G401.6 (cell line): Measurements from ENCODE around the gene ITGBL1.

Experiments used
- FAIRE-seq: peaks from 2 replicates; lab custom pipeline; 2012; peaks lifted over from hg19 to GRCh38; lab: Jason Lieb, UNC

Gene ITGBL1

GRCh38 chr13:101569807-101570206, 117.3 kb downstream of the ITGBL1 start:
- FAIRE-seq, result no peak

GRCh38 chr13:101570410-101570809, 117.9 kb downstream of the ITGBL1 start:
- FAIRE-seq, result no peak

DNA sequence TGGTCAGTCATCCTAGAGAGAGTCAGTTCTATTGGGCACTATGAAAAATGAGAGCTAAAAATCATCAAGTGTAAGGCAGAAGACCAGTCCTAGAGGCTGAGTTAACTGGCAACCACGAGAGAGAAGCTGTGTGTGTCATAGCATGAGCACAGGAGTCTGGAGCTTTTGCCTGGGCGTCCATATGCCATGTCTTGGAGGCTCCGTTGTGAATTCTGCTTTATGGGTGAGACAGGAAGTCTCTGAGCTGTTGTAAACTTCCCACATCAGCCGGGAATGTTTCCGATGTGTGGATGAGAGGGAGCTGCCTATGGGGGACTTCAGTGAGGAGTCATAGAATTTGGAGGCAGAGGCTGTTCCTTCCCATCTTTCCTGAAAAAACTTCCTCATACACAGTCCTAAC, 120.0 kb downstream of the ITGBL1 start:
- no peak for FAIRE-seq

- FAIRE-seq, result no peak
Measured at GRCh38 chr13:101575581-101575980, 123.1 kb downstream of the ITGBL1 start.

DNA sequence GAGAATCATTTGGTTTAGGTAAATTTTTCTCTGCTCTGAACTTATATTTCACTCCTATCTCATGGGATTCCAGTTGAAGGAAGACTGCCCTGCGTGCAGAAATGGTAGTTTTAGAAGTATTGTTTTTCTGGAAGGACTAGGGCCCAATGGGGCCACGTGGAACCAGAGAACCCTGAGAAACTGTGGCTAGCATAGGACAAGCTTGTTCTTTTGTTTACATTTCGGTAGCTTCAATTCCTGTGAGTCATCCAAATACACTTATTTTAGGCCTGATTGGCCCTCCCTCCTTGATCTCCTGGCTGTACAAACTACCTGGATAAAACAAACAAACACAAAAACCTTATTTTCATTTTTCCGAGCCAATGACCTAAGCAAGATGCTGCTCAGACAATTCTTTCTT, 124.0 kb downstream of the ITGBL1 start:
- no peak for FAIRE-seq

- FAIRE-seq, result no peak
Measured at GRCh38 chr13:101576977-101577376, 124.5 kb downstream of the ITGBL1 start.

DNA sequence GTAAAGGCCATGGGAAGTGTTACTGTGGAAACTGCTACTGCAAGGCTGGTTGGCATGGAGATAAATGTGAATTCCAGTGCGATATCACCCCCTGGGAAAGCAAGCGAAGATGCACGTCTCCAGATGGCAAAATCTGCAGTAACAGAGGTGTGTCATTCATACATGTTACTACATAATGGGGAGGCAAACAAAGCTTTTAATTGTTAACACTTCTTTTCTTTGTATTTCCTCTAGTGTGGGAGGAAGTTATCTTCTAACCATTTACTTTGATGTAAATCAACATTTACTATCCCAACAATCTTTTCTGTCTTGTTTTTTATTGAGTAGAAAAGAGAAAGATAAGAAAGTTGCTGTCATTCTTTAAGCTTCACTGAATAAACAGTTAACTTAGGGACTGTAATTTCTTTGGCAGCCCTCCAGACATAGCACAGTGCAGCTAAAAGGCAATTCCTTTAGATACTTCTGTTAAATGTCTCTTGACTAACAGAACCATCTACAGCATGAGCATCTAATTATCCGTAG, 126.9 kb downstream of the ITGBL1 start:
- no peak for FAIRE-seq

DNA sequence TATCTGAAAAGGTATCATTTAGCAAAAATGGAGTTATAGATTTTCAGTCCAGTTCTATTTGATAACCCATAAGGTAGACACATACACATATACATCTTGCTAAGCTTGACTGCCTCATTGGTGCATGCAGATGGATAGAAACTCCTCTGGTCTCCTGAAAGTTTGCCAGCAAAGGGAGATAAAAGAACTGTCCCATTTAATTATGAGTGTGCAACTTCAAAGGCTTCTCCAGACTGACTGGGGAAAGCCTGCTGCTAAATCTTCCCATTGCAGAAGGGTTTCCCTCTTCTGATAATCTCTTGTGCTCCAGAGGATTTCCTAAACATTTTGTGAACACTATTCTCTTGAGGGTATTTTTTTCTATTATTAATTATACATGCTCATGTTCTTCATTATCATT, 131.9 kb downstream of the ITGBL1 start:
- no peak for FAIRE-seq

DNA sequence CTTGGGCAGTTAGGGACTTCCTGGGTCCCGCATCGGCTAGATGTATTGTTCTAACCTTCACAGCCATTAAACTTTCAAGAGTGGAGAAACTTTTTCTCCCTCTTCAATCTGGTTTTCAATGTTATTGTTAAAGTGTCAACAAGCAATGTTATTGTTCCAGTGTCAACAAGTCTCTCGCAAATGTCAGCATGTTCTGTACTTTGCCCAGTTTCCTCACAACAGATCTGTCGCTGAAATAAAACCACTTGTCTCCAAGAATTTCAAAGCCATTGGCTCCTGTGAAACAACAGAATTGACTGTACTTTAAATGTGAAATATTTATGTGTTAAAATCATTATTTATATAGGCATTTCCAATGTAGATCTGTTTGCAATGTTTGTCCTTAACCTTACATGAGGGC, 138.0 kb downstream of the ITGBL1 start:
- no peak for FAIRE-seq

- no peak for FAIRE-seq
Measured at GRCh38 chr13:101594936-101595335, 142.5 kb downstream of the ITGBL1 start.

DNA sequence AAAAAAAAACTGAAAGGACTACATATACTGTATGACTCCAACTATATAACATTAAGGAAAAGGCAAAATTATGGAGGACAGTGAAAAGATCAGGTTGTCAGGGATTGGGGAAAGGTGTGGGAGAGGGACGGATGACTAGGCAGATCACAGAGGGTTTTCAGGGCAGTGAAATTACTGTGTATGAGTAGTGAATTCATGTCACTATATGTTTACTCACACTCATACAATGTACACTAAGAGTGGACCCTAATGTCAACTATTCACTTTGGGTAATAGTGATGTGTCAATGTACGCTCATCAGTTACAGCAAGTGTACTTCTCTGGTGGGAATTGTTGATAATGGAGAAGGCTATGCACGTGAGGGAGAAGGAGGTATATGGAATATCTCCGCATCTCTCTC, 144.3 kb downstream of the ITGBL1 start:
- FAIRE-seq, result no peak

GRCh38 chr13:101611491-101612475, 159.3 kb downstream of the ITGBL1 start:
- no peak for FAIRE-seq

GRCh38 chr13:101612735-101613134, 160.3 kb downstream of the ITGBL1 start:
- no peak for FAIRE-seq

DNA sequence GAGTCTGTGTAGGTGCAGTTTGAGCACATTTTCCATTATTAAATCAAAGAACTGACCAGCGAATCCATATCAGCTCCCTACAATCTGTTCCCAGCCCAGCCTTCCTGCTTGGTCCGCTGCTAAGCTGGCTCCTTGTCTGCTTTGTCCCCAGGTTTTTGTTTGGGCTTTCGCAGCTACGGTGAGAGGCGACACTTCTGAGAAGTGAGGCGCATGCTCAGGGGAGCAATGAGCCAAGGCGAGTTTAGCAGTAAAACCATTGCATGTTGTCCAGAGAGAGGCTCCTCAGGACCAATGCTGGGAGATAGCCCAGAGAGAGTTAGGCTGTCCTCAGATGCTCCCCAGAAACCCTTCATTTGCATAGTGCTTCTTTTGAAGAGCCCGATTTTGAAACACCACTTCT, 162.0 kb downstream of the ITGBL1 start:
- no peak for FAIRE-seq

- FAIRE-seq, result no peak
Measured at GRCh38 chr13:101618440-101619187, 166.1 kb downstream of the ITGBL1 start.

GRCh38 chr13:101621099-101621498, 168.6 kb downstream of the ITGBL1 start:
- FAIRE-seq, result no peak

DNA sequence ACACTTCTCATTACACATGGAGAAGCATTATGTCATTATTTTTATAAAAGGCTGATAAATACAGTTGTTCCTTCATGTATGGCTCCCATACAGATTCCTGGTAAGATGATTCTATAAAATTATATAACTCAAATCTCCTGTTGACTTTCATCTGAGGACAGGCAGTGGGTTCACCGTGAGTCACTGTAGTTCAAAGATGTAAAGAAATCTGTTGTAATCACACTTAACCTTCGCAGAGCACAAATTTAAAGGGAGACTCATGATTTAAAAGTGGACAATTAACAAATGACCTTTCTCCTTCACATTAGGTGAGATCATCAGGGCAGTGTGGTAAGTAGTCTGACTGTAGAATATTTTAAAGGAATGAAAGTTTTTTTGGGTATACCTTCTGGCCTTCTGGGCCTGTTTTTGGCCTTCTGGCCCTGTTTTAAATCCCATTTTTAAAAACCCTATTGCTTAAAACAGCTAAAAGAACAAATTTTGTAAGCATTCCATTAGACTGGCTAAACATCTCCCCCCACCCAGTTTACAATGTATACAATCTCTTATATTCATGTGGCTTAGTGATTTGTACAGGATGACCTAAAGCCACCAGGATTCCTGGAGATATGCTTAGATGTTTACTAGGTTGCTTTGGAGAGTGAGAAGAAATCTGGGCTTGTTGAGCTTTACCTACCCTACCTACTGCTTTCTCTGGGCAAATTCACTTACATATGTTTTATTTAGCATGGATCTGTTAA, 171.2 kb downstream of the ITGBL1 start:
- FAIRE-seq, result no peak

GRCh38 chr13:101624210-101624922, 171.9 kb downstream of the ITGBL1 start:
- FAIRE-seq, result no peak

DNA sequence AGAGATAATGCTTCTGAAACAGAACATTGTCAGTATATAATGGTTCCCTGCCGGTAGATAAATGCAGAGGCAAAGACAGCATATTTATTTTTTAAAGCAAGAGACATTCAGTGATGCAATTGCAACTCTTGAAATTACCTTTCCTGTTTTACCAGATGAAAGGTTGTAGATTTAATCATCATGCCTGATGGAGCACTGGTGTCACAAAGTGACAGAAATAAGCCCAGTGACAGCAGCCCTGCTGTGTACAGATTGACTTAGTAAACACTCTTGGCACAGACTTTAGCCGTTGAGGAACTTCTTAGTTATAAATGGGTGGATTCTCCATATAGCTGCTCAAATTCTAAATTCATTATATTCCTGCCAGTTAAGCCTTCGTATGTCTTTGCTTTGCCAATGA, 172.5 kb downstream of the ITGBL1 start:
- FAIRE-seq, result no peak

- no peak for FAIRE-seq
Measured at GRCh38 chr13:101626925-101627555, 174.6 kb downstream of the ITGBL1 start.

- no peak for FAIRE-seq
Measured at GRCh38 chr13:101627556-101627943, 175.1 kb downstream of the ITGBL1 start.
